T-helper 22 cell (primary cell): ENCODE measurements around the gene RENBP.

Source experiments
- DNase-seq: peaks from one replicate; pipeline ENCODE4 v3.0.0-alpha.2; 2020; ENCODE audit warnings: low read depth

RENBP gene

GRCh38 chrX:153933748-153934147 lies 10.7 kb downstream of the RENBP start:
- no peak for DNase-seq

GRCh38 chrX:153932220-153932915 lies 12.1 kb downstream of the RENBP start:
- no peak for DNase-seq

- DNase-seq, result no peak
These were observed 12.7 kb downstream of the RENBP start for GRCh38 chrX:153931748-153932147.

GRCh38 chrX:153931151-153931550 lies 13.3 kb downstream of the RENBP start:
- no peak for DNase-seq

GRCh38 chrX:153930011-153930910 lies 14.2 kb downstream of the RENBP start:
- DNase-seq, result no peak

GRCh38 chrX:153929576-153929975 lies 14.9 kb downstream of the RENBP start:
- DNase-seq, result no peak

GRCh38 chrX:153928846-153929245 lies 15.6 kb downstream of the RENBP start:
- DNase-seq, result no peak

GRCh38 chrX:153927922-153928760 lies 16.3 kb downstream of the RENBP start:
- DNase-seq, result peak; percentile 94

GRCh38 chrX:153927672-153927921 lies 16.8 kb downstream of the RENBP start:
- DNase-seq, result no peak

- peak; percentile 86 for DNase-seq
These were observed 17.4 kb downstream of the RENBP start for GRCh38 chrX:153926858-153927671.

GRCh38 chrX:153926552-153926857 lies 17.9 kb downstream of the RENBP start:
- DNase-seq, result no peak

GRCh38 chrX:153925739-153926551 lies 18.5 kb downstream of the RENBP start, which contains the start of gene ARHGAP4:
Gene ARHGAP4 (minus strand): TSS chrX:153926264. CDS start chrX:153926202, 62 bp downstream.
- DNase-seq, result peak; percentile 40

- no peak for DNase-seq
These were observed 19.1 kb downstream of the RENBP start for GRCh38 chrX:153925387-153925738.

GRCh38 chrX:153924149-153924861 lies 20.1 kb downstream of the RENBP start:
- peak; percentile 39 for DNase-seq

GRCh38 chrX:153922932-153923857 lies 21.2 kb downstream of the RENBP start:
- no peak for DNase-seq

GRCh38 chrX:153921511-153922446 lies 22.7 kb downstream of the RENBP start:
- no peak for DNase-seq

- no peak for DNase-seq
These were observed 23.4 kb downstream of the RENBP start for GRCh38 chrX:153921070-153921469.

- no peak for DNase-seq
These were observed 23.9 kb downstream of the RENBP start for GRCh38 chrX:153920546-153920945.
